GM21515 (cell line): ENCODE data around the gene WTAP.
"Not testable (repeated sequence)": the region's sequence is repeated elsewhere in the genome, so short reads cannot be mapped to it uniquely, and the experiment has no call there.

ENCODE experiments used
- ATAC-seq: cut with Tn5 transposase; IDR thresholded peaks from one replicate; pipeline ENCODE4 v1.9.1; 2021; ENCODE audit not compliant: unreplicated experiment

The WTAP gene

GRCh38 chr6:159760602-159761057, 33.3 kb downstream of the WTAP start:
- ATAC-seq, result no peak

GRCh38 chr6:159761129-159761872, 34.0 kb downstream of the WTAP start:
- peak; percentile 0 for ATAC-seq

GRCh38 chr6:159761873-159762680, 34.8 kb downstream of the WTAP start, which contains the start of gene ACAT2:
ACAT2 (plus strand) TSS chr6:159762045; CDS start chr6:159762088, 43 bp downstream.
- peak; percentile 96 for ATAC-seq

GRCh38 chr6:159762681-159763293, 35.5 kb downstream of the WTAP start:
- ATAC-seq, result peak; percentile 12

GRCh38 chr6:159766906-159767305, 39.6 kb downstream of the WTAP start:
- no peak for ATAC-seq

DNA sequence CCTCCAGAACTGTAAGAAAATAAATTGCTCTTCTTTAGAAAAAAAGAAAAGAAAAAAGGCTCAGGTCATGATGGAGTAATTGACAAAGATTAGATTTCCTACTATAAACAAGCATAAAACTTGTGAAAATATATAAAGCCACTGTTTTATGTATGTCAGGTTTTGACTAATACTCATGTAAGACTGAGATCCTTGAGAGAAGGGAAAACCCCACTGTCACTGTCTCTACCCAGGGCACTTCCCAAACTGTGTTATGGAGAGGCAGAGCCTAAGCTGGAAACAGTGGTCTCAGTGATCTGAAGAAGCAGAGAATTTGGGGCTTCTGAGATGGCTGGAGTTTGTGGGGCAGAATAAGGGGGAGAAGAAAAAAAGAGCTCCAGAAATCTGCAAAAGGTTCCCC, 42.2 kb downstream of the WTAP start:
- ATAC-seq, result no peak

- no peak for ATAC-seq
Observed at GRCh38 chr6:159772196-159772595, 44.9 kb downstream of the WTAP start.

DNA sequence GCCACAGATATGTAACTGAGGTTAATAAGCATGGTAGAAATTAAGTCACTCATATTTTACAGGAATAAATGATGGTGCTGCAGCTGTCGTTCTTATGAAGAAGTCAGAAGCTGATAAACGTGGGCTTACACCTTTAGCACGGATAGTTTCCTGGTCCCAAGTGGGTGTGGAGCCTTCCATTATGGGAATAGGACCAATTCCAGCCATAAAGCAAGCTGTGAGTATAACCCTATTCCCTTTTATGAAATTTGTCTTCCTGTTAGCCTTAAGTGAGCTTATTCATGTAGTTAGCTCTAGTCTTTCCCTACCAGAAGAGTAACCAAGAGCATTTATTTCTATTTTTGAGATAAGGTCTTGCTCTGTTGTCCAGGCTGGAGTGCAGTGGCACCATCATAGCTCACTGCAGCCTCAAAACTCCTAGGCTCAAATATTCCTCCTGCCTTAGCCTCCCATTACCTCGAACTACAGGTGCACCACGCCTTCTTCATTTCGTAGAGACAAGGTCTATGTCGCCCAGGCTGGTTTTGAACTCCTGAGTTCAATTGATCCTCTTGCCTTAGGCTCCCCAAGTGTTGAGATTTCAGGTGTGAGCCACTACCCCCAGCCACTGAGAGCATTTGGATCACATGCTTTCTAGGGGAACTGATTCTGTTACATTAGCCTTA, 50.1 kb downstream of the WTAP start:
- no peak for ATAC-seq

- no peak for ATAC-seq
Observed at GRCh38 chr6:159778131-159778530, 50.8 kb downstream of the WTAP start.

GRCh38 chr6:159778542-159779103, 51.3 kb downstream of the WTAP start:
- ATAC-seq, result no peak

GRCh38 chr6:159788276-159788675, 61.0 kb downstream of the WTAP start:
- ATAC-seq, result no peak

DNA sequence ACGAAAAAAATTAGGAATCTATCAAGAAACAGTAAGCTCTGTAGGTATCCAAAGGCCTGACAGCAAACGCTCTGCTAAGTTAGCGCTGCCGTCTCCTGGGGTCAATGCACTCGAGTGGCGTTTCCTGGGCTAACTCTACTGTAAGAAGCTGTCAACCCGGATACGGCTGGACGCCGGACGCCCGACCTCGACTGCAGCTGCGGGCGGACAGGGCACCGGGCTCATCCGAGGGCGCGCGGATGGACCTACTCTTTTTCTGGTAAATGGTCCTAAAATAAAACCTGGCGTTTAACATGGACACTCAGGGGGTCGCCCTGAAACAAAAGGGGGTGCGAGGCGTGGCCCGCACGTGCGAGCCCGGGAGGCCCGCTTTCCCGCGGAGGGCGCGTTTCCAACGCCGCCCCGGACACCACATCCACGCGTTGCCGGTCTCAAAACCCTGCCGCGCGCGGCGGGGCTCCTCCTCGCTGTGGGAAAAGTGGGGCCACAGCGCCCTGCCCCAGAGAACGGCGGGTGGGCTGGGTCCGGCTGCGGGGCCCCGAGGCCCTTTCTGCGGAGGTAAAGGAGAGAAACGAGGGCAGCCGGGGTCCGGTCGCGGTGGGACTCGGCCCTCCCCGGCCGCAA, 61.6 kb downstream of the WTAP start:
- peak; percentile 10 for ATAC-seq

DNA sequence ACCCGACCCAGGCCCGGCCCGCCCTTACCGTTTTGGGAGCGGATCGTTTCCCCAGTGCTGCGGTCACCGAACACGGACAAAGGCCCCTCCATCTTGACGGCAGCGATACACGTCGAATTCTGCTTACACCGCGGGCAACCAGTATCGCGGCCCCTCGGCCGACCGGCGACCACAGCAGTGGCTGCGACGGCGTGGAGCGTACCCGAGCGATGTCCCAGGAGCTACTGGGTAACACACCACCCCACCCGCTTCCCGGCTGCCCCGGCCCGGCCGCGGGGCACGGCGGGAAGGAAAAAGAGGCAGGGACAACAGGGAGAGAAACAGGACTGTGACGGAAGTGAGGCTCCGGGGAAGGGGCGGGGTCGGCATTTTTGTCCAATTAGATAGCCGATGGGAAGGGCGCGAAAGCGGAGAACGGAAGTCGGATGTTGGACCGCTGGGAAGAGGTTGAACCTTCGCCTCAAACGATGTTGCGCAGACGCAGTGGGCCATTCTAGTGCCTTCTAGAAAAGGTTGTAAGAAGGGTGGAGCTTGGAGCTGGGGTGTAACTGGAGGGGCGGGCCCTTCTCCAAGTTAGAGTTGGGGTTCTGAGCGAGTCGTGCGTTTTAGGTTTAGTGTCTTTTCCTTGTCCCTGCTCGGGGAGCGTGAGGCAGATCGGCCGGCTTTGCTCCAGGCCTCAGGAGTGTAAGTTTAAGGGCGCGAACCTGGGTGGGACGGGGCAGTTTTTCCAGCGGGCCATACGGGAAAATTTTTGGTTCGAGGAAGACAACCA, 62.3 kb downstream of the WTAP start, which contains the start of gene TCP1:
TSS of gene TCP1 (minus strand) at position 226 of the 772 bp plus-strand sequence. CDS start at position 92, 134 bp downstream.
- ATAC-seq, result peak; percentile 69

GRCh38 chr6:159790149-159790955, 63.0 kb downstream of the WTAP start, which contains the start of gene MRPL18:
MRPL18 (plus strand) TSS chr6:159790467; CDS start chr6:159790588, 121 bp downstream.
- ATAC-seq, result peak; percentile 88

DNA sequence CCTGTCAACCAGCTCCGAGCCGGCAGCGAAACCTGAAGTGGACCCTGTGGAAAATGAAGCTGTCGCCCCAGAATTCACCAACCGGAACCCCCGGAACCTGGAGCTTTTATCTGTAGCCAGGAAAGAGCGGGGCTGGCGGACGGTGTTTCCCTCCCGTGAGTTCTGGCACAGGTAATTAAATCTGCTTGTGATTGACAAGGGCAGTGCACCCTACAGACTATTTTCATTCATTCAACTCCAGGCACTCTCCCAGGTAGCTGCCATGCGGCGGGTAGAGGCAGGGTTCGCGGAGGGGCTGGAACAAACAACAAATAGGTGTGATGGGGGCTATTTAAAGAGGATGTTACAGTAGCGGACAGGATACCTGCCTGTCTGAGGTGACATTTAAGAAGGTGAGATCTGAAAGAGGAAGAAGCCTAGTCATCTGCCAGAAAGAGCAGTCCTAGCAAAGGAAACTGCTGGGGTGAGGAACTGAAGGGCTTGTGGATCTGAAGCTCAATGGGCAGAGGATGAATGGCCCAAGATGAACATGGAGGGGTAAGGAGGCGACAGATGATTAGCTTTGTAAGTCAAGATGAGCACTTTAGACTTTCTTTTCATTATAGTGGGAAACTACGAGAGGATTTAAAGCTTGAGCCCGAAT, 63.8 kb downstream of the WTAP start:
- no peak for ATAC-seq

DNA sequence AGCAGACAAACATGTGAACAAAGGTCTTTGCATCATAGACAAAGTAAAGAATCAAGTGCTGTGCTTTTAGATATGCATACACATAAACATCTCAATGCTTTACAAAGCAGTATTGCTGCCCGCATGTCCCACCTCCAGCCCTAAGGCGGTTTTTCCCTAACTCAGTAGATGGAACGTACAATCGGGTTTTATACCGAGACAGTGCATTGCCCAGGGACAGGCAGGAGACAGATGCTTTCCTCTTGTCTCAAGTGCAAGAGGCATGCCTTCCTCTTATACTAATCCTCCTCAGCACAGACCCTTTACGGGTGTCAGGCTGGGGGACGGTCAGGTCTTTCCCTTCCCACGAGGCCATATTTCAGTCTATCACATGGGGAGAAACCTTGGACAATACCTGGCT, 67.7 kb downstream of the WTAP start:
- not testable (repeated sequence) for ATAC-seq

GRCh38 chr6:159797554-159797953, 70.2 kb downstream of the WTAP start:
- no peak for ATAC-seq
